Effector memory CD8-positive, alpha-beta T cell (primary cell): ENCODE data around the gene CACNA1A.

Experiments used
- ATAC-seq: fragments of 150-1000 bp; cut with Tn5 transposase; replicated peaks from 2 replicates; pipeline ENCODE4 v1.10.0; 2021; ENCODE audit warnings: mild to moderate bottlenecking, moderate library complexity
- DNase-seq, 3 experiments: peaks; one replicate each; pipeline ENCODE4 v3.0.0; 2021
- H3K27ac Mint-ChIP-seq, 2 donors: one replicate each; pipeline ENCODE4 v1.8.0; 2022; ENCODE audit warnings: mild to moderate bottlenecking in 2 of 2, mixed read lengths in 2 of 2, moderate library complexity in 2 of 2
- H3K27me3 Mint-ChIP-seq, 2 donors: one replicate each; pipeline ENCODE4 v1.8.0; 2022; ENCODE audit warnings: mixed read lengths in 2 of 2
- H3K36me3 Mint-ChIP-seq: one replicate; pipeline ENCODE4 v1.8.0; 2022; ENCODE audit warnings: mild to moderate bottlenecking, moderate library complexity, mixed read lengths; ENCODE audit not compliant: insufficient read depth
- H3K4me1 Mint-ChIP-seq, 2 donors: one replicate each; pipeline ENCODE4 v1.8.0; 2022; ENCODE audit warnings: low read depth in 2 of 2, mixed read lengths in 2 of 2
- H3K4me3 Mint-ChIP-seq, 2 donors: one replicate each; pipeline ENCODE4 v1.8.0; 2022; ENCODE audit warnings: mild to moderate bottlenecking in 2 of 2, mixed read lengths in 2 of 2, moderate library complexity in 2 of 2
- H3K9me3 Mint-ChIP-seq, 2 donors: one replicate each; pipeline ENCODE4 v1.8.0; 2022; ENCODE audit warnings: mixed read lengths in 2 of 2

CACNA1A gene

GRCh38 chr19:13298565-13299481 lies 207.5 kb downstream of the CACNA1A start:
- no peak for DNase-seq
- no peaks in the 10 kb centered on the region for H3K36me3 Mint-ChIP-seq
- no peaks in the 10 kb centered on the region for H3K4me1 Mint-ChIP-seq
- H3K27ac Mint-ChIP-seq, result no peak overlapping the region
- no peak for ATAC-seq
- no peaks in the 10 kb centered on the region for H3K9me3 Mint-ChIP-seq
- peaks cover 51 to 72% of the 10 kb centered on the region in 2 donors for H3K27me3 Mint-ChIP-seq
- H3K4me3 Mint-ChIP-seq, result peak overlapping the region in 1 of 2 donors; percentile 41

- DNase-seq (no peak), ATAC-seq (no peak)
- H3K36me3 Mint-ChIP-seq, result no peaks in the 10 kb centered on the region
- H3K27ac Mint-ChIP-seq, result no peak overlapping the region
- no peak overlapping the region for H3K4me3 Mint-ChIP-seq
- H3K27me3 Mint-ChIP-seq, result peaks cover 37 to 54% of the 10 kb centered on the region in 2 donors
- no peaks in the 10 kb centered on the region for H3K9me3 Mint-ChIP-seq
- no peaks in the 10 kb centered on the region for H3K4me1 Mint-ChIP-seq
These were observed 209.3 kb downstream of the CACNA1A start for GRCh38 chr19:13297023-13297422.

- no peak for ATAC-seq
- Mint-ChIP-seq H3K36me3 (no peaks in the 10 kb centered on the region), H3K27me3 (peaks cover 16 to 34% of the 10 kb centered on the region in 2 donors), H3K4me1 (no peaks in the 10 kb centered on the region), H3K9me3 (no peaks in the 10 kb centered on the region), H3K27ac (no peak overlapping the region), H3K4me3 (no peak overlapping the region)
- no peak for DNase-seq
These were observed 211.3 kb downstream of the CACNA1A start for GRCh38 chr19:13294812-13295567.

GRCh38 chr19:13291913-13292312 lies 214.4 kb downstream of the CACNA1A start:
- no peaks in the 10 kb centered on the region for H3K4me1 Mint-ChIP-seq
- H3K4me3 Mint-ChIP-seq, result no peak overlapping the region
- ATAC-seq, result no peak
- no peaks in the 10 kb centered on the region for H3K9me3 Mint-ChIP-seq
- peaks cover 6 to 24% of the 10 kb centered on the region in 2 donors for H3K27me3 Mint-ChIP-seq
- H3K27ac Mint-ChIP-seq, result no peak overlapping the region
- H3K36me3 Mint-ChIP-seq, result peaks cover 3% of the 10 kb centered on the region
- no peak for DNase-seq

GRCh38 chr19:13290741-13291140 lies 215.5 kb downstream of the CACNA1A start:
- no peaks in the 10 kb centered on the region for H3K9me3 Mint-ChIP-seq
- H3K4me3 Mint-ChIP-seq, result no peak overlapping the region
- peaks cover 6 to 25% of the 10 kb centered on the region in 2 donors for H3K27me3 Mint-ChIP-seq
- DNase-seq (no peak), ATAC-seq (no peak)
- peaks cover 3% of the 10 kb centered on the region for H3K36me3 Mint-ChIP-seq
- H3K27ac Mint-ChIP-seq, result no peak overlapping the region
- no peaks in the 10 kb centered on the region for H3K4me1 Mint-ChIP-seq

GRCh38 chr19:13289295-13289694 lies 217.0 kb downstream of the CACNA1A start:
- DNase-seq (no peak), ATAC-seq (no peak)
- Mint-ChIP-seq H3K9me3 (no peaks in the 10 kb centered on the region), H3K4me3 (no peak overlapping the region), H3K27me3 (peaks cover 0 to 21% of the 10 kb centered on the region in 2 donors), H3K4me1 (no peaks in the 10 kb centered on the region), H3K36me3 (peaks cover 3% of the 10 kb centered on the region), H3K27ac (no peak overlapping the region)

- no peaks in the 10 kb centered on the region for H3K9me3 Mint-ChIP-seq
- H3K27ac Mint-ChIP-seq, result no peak overlapping the region
- H3K27me3 Mint-ChIP-seq, result peaks cover 4 to 26% of the 10 kb centered on the region in 2 donors
- ATAC-seq (no peak), DNase-seq (no peak)
- no peak overlapping the region for H3K4me3 Mint-ChIP-seq
- H3K36me3 Mint-ChIP-seq, result peaks cover 3% of the 10 kb centered on the region
- H3K4me1 Mint-ChIP-seq, result peaks cover 0 to 2% of the 10 kb centered on the region in 2 donors
These were observed 219.9 kb downstream of the CACNA1A start for GRCh38 chr19:13286195-13286985.

GRCh38 chr19:13284929-13285928 lies 221.1 kb downstream of the CACNA1A start:
- ATAC-seq, result no peak
- Mint-ChIP-seq H3K4me1 (peaks cover 0 to 5% of the 10 kb centered on the region in 2 donors), H3K27me3 (peaks cover 10 to 33% of the 10 kb centered on the region in 2 donors), H3K27ac (no peak overlapping the region), H3K9me3 (no peaks in the 10 kb centered on the region), H3K36me3 (peaks cover 3% of the 10 kb centered on the region), H3K4me3 (no peak overlapping the region)
- DNase-seq, result no peak

GRCh38 chr19:13283871-13284270 lies 222.4 kb downstream of the CACNA1A start:
- Mint-ChIP-seq H3K36me3 (peaks cover 7% of the 10 kb centered on the region), H3K9me3 (no peaks in the 10 kb centered on the region)
- no peak for ATAC-seq

GRCh38 chr19:13282486-13283065 lies 223.7 kb downstream of the CACNA1A start:
- H3K36me3 Mint-ChIP-seq, result peaks cover 12% of the 10 kb centered on the region
- H3K27ac Mint-ChIP-seq, result no peak overlapping the region
- peaks cover 13% of the 10 kb centered on the region in 2 donors for H3K4me1 Mint-ChIP-seq
- DNase-seq (no peak), ATAC-seq (no peak)
- no peak overlapping the region for H3K4me3 Mint-ChIP-seq
- H3K9me3 Mint-ChIP-seq, result no peaks in the 10 kb centered on the region
- H3K27me3 Mint-ChIP-seq, result peaks cover 10 to 36% of the 10 kb centered on the region in 2 donors

More at GRCh38 chr19:13283871-13284270, 222.4 kb downstream of the CACNA1A start:
- Mint-ChIP-seq H3K27ac (no peak overlapping the region), H3K4me1 (peaks cover 0 to 5% of the 10 kb centered on the region in 2 donors), H3K27me3 (peaks cover 10 to 36% of the 10 kb centered on the region in 2 donors), H3K4me3 (no peak overlapping the region)
- DNase-seq, result no peak

GRCh38 chr19:13281567-13282291 lies 224.6 kb downstream of the CACNA1A start:
- peaks cover 15% of the 10 kb centered on the region in 2 donors for H3K4me1 Mint-ChIP-seq
- ATAC-seq, result no peak
- peaks cover 10 to 36% of the 10 kb centered on the region in 2 donors for H3K27me3 Mint-ChIP-seq
- no peak overlapping the region for H3K27ac Mint-ChIP-seq
- H3K36me3 Mint-ChIP-seq, result peaks cover 16% of the 10 kb centered on the region
- no peaks in the 10 kb centered on the region for H3K9me3 Mint-ChIP-seq
- no peak for DNase-seq
- no peak overlapping the region for H3K4me3 Mint-ChIP-seq
